NOMO-1 treated with DMSO at 0.1 percent for 48 hours (cell line): ENCODE data around the gene RHO.

Experiments
- DNase-seq: peaks from one replicate; lab custom pipeline; 2025; ENCODE audit not compliant: unreplicated experiment; lab: John Stamatoyannopoulos, UW

Gene RHO

DNA sequence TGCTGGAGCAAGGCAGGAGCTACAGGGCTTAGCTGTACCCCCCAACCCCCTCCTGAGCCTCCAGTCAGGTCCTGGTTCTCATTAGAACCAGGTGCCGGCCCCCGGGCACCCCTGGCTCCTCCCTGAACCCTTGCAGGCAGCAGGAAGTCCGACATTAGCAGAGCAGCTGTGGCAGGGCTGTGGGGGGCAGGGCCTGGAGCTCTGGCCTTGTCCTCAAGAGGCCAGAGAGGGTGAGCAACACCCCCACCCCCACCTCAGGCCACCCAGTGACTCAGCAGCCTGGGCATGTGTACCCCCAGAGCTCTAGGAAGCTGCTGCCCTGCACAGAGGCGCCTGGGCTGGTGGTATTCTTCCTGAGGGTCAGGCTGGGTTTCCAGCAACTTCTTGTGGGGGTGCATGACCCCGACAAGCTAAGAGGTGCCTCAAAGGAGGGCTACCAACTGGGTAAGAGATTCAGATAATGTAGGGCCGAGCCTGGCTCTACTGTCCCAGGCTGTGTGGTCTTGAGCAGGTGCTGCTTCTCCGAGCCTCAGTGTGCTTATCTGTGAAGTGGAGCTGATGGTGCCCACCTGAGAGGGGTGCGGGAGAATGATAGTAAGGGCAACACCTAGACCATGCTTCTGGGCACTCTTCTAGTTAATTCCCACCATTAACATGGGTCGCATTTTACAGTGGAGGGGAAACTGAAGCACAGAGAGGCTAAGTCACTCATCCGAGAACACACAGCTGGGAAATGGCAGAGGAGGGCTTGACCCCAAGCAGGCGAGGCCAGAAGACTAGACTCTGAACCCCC is 30.5 kb downstream of the RHO start:
- peak; percentile 20 for DNase-seq

DNA sequence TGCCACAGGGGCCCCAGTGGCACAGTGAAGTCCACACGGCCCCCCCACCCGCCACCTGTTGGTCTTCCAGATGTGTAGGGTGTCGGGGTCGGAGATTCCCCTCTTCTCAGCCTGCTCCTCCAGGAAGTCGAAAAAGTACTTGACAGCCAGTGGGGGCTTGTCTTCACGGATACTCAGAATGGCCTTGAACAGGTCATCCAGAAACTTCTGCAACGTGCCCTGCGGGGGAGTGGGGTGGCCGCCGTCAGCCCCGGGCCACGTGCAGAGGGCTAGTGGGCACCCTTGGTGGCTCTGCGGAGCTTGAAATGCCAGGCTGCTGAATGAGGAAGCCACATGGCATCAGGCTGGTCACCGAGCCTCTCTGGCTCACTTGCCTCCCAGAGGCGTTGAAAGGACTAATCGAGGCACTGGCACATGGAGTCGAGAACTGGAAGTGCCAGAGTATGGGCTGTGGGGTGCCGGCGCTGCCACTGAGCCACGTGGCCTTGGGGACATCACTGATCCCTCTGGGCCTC is 31.2 kb downstream of the RHO start:
- DNase-seq, result no peak

DNA sequence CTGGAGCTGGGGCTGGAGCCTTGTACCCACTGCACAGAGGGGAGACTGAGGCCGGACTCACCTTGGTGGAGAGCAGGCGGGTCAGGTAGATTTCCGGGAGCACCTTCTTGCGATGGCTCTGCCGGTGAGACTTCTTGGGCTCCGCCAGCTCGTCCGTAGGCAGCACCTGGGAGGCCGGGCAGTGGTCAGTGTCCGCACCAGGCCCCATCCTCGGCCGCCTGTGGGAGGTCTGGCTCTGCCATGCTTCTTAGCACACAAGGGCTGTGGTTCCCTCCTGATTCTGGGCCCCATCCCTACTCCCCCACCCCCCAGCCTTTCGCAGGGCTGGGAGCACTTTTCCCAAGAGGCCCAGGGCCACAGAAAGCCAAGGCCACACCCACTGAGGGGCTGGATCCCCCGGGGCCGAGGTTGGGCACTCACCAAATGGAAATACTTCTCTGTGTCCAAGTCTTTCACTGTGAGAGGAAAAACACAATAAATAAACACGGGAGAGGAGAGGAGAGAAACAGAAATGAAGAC is 31.9 kb downstream of the RHO start:
- DNase-seq, result no peak

DNA sequence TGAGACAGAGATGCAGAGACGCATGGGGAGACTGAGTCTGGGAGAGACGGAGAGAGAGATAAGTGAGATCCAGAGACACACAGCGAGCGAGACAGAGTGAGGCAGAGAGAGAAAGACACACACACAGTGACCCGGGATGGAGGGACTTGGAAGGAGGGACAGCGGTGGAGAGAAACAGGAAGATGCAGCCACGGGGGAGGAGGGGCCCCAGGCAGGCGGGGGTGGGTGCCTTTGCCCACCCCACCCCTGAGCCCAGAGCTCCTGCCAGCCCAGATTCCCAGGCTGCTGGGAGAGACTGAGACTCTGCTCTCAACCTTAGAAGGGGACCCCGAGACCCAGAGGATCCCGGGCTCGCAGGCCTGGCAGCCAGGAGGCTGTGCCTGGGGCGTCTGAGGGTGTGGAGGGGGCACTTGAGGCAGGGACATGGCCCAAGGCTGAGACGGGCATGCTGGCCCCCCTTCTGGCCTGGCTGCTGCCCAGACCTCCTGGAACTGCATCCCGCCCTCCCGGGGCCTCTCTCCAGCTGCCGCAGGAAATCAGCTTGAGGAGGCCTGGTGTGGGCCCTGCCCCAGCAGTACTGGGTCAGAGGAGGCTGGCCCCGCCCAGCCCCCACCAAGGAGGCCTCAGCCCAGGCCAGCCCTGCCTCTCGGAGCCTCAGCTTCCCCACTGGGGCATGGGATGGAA is 32.6 kb downstream of the RHO start:
- no peak for DNase-seq

DNA sequence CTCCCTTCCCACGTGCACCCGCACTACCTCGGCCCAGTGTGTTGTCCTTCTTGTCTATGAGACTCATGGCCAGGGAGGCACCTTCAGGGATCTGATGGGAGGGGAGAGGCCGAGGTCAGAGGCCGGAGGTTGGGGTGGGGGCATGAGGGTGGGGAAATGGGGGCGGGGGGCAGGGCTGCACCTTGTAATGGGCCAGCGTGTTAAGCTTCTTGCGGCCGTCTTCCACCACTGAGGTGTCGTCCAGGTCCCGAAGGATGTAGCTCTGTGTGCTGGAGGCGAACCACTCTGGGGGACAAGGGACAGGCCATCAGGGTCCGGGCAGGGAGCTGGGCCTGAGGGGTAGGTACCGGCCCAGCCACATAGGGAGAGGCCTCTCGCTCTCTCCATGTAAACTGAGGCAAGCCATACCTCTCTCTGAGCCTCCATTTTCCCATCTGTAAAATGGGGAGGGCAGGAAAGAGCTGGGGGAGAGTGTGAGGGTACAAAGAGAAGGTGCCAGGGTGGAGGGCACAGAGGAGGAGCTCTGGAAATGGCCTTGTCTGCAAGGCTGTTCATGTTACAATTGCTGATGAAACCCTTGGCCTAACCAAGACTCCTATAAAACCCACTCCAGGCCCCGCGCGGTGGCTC is 33.3 kb downstream of the RHO start:
- DNase-seq, result no peak

DNA sequence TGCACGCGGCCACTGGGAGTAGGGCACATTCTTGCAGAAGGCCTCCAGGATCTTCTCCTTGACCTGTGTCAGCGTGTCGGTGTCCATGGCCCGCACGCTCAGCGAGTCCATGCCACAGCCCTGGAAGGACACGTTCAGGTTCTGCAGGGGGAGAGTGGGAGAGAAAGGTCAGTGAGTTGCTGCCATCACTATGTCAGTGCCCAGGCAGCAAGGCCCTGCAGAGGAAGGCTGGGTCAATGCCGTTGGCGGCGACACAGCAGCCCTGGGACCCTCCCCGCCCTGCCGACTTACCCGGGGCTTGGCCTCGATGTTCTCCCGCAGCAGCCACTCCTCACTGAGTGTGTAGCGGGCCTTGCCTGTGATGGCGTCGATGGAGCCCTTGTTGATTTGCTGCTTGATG is 34.4 kb downstream of the RHO start:
- no peak for DNase-seq

DNA sequence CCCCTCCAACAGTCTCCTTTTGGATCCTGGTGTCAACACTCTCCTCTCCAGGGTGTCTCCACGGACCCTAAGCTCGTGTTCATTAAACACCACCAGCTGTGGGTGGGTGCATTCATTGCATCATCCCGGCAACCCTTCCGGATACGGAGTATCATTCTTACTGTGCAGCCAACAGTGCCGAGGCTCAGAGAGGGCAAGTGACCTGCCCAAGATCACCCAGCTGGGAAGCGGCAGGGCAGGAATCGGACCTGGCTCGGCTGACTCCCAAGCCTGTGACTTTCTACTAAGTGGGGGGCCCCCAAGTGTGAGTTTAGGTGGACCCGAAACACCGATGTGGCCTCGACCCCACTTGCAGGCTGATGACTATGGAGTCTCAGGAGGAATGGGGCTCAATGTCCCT is 34.9 kb downstream of the RHO start:
- no peak for DNase-seq

DNA sequence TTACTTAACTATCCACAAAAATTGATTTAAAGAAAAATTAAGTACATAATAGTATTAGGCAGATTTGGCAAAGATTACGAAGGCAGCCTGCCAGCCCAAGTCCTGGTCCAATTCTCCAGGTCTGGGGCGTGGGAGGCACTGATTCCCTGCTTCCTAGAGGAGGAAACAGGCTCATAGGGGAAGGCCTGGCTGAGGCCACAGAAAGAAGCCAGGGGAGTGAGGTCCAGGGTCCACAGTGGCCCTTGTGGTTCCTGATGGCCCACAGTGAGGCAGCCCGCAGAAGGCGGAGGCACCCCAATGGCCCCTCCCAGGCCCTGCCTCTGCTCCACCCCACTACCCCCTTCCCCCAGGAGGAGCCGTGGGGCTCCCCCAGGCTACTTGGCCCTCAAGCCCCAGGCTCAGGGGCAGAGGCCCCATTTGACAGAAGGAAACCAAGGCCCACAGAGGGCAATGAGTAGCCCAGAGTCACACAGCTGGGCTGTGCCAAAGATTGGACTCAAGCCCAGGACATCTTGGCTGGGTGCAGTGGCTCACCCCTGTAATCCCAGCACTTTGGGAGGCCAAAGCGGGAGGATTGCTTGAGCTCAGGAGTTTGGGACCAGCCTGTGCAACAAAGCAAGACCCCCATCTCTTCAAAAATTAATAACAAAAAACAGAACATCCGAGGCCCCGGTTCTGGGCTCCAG is 35.6 kb downstream of the RHO start:
- no peak for DNase-seq

DNA sequence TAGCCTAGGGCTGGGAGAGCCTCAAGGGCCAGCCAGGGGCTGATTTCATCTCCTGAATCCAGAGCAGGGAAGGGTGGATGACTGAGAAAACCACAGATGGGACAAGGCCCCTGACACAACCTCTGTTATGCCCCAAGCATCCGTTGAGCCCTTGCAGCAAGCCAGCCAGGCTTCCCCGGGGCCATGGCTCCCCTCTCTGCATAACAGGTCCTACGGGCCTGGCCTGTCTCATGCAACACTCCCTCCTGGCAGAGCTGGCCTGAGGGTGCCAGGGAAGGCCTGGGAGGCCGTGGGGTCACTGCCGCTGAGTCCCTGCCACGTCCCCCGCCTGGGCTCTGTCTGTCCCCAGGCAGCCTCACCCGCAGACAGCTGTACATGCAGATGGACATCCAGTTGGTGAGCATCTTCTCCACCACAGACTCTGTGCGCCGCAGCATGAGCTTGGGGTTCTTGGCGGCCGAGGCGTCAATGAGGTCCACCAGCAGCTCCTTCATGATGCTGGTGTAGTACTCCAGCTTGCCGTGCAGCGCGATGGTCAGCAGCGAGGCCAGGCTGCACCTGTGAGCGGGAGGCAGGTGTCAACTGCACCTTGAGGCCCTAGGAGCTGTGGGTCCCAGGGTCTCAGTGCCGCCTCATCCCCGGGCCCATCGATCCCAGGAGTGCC is 36.7 kb downstream of the RHO start:
- DNase-seq, result no peak

DNA sequence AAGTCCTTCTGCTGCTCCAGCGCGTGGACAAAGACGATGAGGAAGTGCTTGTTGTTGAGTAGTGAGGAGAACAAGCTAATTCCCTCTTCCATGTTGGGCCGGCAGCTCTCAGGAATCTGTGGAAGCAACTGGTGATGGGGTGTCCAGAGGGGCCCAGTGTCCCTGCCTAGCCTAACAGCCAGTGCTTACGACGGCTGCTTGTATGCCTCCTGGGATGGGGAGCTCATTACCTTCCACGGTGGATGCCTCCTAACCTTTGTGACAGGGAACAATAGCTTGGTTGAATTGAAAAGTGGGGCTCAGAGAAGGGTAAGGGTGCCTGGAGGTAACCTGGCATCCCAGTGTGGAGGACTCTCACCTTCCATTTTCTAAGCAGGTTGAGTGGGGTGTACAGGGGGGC is 37.5 kb downstream of the RHO start:
- DNase-seq, result no peak

DNA sequence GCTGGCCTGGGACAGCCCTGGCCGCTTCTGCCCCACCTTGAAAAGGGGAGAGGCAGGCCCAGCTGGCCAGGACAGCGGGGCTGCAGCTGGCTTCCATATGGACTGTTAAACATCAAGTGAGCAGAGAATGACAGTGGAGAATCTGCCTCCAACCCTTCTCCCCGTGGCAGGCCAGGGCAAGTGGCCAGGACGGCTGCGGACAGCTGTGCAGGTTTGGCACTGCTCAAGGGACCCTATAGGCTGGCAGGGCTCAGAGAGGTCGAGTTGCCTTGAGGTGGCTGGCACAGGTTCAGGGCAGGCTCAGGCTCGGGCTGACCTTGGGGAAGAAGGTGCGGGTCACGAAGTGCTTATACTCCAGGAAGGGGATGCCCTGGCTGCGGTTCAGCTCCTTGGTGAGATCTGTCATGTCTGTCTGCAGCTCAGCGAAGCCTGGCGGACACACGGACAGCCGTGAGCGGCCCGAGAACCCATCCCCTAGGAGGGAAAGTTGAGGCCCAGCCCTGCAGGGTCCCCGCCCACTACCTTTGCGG is 38.8 kb downstream of the RHO start:
- no peak for DNase-seq

DNA sequence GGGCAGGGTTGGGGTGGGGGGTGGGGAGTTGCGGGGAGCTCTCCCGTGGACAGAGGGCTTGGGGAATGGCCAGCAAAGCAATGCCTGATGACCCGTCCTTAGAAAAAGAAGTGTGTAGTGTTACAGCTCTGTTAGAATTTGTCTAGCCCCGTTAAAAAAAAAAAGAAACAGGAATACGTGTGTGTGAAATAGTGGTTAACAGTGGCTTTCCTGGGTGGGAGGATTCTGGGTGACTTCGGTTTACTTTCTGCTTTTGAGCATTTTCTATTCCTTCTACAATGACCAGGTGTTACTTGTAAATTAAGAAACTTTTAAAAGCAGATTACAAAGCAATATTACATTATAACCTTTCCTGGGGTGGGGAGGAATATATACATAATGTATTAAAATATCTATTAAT is 39.5 kb downstream of the RHO start:
- no peak for DNase-seq

DNA sequence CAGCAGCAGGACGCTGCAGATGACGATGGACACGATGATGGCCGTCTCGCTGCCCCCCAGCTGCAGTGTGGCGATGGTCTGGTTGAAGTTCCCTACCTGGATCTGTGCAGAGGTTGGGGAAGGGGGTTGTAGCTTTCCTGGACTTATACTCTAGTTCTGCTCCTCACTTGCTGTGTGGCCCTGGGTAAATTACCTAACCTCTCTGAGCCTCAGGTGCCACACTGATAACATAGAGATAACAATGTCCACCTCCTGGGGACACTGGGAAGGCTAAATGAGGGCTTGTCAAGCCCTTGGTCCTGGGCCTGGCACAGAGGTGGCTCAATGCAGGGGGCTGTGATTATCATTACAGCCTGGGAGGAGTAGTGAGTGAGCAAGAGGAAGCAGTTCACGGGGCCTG is 41.4 kb downstream of the RHO start:
- no peak for DNase-seq

DNA sequence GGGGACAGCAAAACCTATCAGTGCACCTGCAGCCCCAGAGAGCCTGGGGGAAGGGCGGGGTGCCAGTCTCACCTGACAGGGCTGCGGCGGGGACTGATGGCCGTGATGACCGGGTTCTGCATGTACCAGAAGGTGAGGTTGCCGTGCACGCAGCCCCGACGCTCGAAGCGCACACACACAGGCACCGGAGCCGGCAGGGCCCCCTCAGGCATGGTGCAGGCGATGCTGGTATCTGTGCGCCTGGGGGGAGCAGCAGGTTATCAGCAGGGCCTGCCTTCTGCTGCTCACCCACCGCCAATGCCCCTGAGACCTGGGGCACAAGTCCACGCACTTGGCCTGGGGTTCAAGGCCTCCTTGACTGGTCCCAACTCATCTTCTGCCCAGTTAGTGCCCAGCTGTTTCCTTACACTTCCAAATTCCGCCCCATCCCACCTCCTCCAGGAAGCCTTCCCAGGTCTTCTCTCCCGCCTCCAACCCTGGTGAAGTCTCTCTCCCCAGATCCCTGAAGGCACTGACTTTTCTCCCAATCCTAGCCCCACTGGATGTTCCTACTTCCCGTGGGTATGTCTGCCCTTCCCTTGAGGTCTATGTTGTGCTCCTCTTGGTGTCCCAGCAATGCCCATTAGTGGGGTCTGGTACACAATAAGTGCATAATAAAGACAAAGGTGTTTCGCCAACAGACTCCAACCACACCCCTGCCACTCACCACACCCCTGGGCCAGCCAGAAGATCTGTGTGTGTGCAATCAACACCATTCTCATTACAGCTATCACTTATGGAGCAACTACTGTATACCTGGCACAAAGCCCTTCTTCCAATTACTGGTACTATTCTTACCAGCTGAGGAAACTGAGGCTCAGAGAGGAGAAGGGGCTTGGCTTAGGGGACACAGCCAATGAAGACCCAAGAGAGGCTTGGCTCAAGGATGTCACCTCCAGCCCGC is 43.4 kb downstream of the RHO start:
- no peak for DNase-seq

DNA sequence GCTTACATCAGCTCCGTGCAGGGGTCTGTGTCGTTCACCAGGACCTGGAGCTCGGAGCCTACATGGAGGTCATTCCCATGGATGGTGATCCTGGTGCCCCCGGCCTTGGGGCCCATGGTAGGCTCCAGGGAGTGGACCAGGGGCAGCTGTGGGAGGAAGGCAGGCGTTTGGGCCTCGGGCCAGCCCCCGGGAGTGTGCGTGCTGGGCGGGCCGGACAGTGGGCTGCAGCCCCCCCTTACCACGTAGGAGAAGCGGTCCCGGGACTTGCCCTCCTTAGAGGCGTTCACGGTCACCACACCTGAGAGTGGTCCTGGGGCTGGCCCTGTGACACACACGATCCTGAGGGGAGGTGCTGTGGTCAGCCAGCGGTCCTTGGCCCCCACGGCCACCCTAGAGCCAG is 44.2 kb downstream of the RHO start:
- DNase-seq, result no peak

DNA sequence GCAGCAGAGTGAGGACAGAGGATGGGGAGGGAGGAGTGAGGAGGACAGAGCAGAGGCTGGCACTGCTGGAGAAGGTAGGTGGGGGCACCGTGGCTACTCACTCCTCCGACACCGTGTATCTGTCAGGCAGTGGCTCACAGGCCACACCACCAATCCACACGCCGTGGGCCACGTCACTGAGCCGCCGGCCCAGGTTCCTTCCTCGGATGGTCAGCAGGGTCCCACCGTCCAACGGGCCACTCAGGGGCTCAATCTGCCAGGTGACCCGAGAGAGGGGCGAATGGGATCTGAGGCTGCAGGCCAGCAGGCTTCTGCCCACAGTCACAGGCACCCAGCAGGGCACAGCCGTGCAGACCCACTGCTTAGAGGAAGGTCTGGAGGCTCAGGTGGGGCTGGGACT is 45.1 kb downstream of the RHO start:
- DNase-seq, result no peak

DNA sequence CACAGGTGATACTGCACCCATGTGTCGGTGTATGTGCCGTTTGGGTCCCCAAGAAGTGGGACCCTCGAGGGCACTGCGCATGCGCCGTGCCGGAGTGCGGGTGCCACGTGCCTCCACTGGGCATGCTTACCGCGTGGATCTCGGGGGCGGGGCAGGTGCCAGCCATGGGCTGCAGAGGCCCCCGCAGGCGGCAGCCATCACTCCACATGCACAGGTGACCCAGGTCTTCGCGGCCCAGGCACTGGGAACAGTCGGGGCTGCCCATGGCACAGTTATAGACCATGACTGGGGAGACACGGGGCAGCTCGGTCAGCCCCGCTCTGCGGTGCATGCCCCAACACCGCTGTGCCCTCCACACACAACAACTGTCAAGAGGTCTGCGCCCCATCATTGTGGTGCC is 45.8 kb downstream of the RHO start:
- DNase-seq, result no peak

DNA sequence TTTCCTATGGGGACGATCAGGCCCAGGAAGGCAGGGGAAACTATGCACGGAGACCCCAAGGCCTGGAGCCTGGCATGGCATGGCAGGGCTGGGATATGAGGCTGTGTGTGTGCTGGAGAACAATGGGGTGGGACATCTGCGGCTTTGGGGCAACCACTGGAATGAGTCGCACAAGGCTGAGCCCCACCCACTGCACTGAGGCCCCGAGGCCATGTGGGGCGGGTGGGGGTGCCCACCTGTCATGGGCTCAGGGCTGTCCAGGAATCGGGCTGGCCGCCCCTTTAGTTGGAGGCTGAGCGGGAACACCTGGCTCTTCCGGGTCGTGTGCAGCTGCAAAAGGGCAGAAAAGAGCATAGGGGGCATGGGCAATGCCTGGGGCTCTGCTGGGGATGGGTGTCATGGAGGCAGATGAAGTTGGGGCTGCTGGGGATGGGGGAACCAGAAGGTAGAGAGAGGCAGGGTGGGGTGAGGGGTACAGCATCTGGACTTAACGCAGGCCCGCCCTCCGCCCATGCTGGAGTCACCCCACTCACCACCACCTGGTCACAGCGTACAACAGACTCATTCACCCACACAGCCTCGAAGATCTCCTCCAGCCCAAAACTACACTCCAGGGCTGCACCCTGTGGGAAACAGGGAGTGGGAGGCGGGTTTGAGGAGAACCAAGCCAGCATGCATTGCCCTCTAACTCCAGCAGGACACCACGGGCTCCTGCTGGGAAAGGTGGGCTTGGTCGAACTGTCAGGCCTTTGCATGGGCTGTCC is 47.0 kb downstream of the RHO start:
- DNase-seq, result no peak

DNA sequence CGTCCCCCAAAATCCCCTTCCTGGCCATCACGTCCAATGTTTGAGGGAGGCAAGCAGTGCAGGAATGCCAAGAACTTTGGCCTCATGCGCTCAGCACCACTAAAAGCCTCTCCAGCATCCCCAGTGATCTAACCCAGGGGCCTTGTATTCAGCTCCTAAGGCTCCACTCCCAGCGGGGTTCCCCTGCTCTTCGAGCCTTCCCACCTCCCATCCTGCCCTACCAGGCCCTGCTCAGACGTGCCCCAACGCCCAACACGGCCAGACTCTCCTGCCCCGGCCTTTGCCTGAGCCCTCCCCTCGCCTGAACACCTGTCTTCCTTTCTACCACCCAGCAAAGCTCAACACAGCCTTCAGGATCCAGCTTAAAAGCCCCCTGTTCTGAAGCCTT is 47.6 kb downstream of the RHO start:
- DNase-seq, result no peak
